HG02885 (cell line): Measurements from ENCODE around the gene CEP135.
"Not testable (repeated sequence)": the region's sequence is repeated elsewhere in the genome, so short reads cannot be mapped to it uniquely, and the experiment has no call there.

ENCODE experiments used
- ATAC-seq: cut with Tn5 transposase; IDR thresholded peaks from one replicate; pipeline ENCODE4 v1.9.1; 2021; ENCODE audit warnings: mild to moderate bottlenecking; ENCODE audit not compliant: unreplicated experiment, poor library complexity

The CEP135 gene

DNA sequence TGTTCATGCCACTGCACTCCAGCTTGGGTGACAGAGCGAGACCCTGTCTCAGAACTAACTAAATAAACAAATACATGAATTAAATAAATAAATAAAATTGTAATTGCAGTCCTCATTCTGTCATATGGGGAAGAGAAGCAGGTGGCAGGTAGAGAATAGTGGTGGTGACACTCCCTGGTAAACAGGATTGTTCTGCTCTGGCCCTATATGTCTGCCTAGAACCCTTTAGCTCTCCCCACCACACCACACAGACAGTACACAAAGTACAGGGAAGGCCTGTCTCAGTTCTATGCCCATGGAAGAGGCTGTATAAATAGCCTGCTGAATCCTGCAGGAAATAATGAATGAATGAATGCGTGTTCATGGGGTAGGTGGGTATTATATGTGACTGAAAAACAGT, 117.7 kb downstream of the CEP135 start:
- no peak for ATAC-seq

DNA sequence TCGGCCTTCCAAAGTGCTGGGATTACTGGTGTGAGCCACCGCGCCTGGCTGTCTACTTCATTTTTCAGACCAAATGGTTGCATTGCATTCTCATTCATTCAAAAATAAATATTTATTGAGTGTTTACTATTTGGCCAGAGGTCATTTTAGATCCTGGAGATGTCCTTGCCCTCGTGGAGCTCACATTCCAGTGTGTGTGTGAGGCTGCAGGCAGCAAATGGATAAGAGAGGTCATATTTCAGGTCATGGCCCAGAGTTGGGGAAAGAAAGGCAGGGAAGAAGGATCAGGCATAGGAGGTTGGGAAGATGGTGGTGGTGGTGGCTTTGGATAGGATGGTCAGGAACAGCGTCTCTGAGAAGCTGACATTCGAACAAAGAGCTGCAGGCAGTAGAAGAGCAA, 119.1 kb downstream of the CEP135 start:
- no peak for ATAC-seq

DNA sequence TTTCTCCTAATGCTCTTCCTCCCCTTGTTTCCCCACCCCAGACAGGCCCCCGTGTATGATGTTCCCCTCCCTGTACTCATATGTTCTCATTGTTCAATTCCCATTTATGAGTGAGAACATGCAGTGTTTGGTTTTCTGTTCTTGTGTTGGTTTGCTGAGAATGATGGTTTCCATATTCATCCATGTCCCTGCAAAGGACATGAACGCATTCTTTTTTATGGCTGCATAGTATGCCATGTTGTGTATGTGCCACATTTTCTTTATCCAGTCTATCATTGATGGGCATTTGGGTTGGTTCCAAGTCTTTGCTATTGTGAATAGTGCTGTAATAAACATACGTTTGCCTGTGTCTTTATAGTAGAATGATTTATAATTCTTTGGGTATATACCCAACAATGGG, 124.0 kb downstream of the CEP135 start:
- ATAC-seq = not testable (repeated sequence)

DNA sequence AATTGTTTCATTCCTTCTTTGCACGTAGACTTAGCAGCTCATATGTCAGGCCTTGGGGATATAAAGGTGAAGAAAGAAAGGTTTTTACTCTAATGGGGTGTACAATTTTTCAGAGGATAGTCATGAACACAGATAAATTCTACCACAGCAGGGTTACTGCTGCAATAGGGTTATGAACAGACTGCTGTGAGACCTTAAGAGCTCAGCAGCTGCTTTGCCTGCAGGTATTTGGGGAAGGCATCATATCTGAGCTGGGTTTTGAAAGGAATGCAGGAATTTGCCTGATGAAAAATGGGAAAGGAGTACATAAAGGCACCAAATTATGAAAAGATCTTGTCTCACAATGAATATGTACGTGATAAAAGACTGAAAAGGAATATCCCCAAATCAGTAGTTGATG, 128.9 kb downstream of the CEP135 start:
- no peak for ATAC-seq

DNA sequence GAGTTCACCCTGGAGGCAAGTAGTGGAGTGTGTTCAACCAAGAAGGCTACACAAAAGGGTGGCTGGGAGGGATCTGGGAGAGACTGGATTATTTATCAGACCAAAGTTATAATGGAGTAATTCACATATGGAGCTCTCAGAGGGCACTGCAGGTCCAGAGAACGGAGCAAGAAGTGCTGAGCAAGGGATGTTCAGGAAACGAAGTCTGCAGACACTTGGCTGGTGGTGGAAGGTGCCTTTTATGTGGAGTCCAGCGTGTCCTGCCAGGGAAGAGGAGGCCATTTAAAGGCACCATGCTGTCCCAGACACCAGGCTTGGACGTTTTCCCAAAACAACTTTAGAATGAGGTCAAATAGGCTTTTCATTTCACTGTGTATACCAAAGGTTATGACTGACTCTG, 130.1 kb downstream of the CEP135 start:
- ATAC-seq = no peak

DNA sequence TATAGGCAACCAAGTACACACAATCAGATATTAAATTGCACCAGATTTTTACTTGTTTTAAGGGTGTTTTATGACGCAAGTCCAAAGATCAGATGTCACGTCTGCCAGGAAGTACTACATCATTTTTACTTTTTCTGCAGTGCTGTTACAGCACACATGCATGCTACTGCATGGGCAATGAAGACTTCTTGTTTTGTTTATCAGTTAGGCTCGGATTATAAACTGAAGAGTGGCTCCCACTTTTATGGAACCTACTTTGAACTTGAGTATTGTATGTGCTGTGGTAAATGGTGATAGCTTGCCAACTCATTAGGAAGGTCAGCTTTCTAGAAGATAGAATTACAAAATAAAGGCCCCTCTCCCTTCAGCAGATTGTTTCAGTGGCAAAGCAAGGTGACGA, 131.6 kb downstream of the CEP135 start:
- ATAC-seq = no peak

DNA sequence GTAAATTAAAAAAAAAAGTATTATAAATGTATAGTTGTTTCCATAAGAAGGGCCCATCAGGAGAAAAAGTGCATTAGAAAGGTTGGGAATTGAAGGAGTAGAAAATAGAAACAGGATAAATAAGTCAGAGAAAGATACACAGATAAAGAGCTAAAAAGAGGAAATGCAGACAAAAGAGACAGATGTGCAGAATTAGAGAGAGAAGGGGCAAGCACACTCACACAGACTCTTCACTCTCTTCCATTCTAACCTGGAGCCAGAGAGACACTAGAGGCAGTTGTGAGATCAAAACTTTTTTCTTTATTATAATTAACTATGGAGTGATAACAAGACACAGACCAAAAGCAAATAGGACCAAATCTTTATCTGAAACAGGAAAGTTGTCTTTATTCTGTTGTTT, 134.1 kb downstream of the CEP135 start:
- no peak for ATAC-seq
